KOPT-K1 (cell line): ENCODE measurements around the gene GNL3.
"Not testable (repeated sequence)": the region's sequence is repeated elsewhere in the genome, so short reads cannot be mapped to it uniquely, and the experiment has no call there.

Experiments
- H3K27ac ChIP-seq: fragments of 200-600 bp; sonication (generic); 2 replicates; pipeline ENCODE4 v1.5.1; 2016; ENCODE audit warnings: antibody characterized with exemption, mild to moderate bottlenecking, low read depth, low read length; ENCODE audit not compliant: poor library complexity, severe bottlenecking
- H3K36me3 ChIP-seq: fragments of 200-600 bp; sonication (generic); 2 replicates; pipeline ENCODE4 v1.5.1; 2017; ENCODE audit warnings: antibody characterized with exemption, mild to moderate bottlenecking, low read length, moderate library complexity; ENCODE audit not compliant: insufficient read depth
- H3K9me3 ChIP-seq: fragments of 200-600 bp; sonication (generic); 2 replicates; pipeline ENCODE4 v1.5.1; 2017; ENCODE audit warnings: antibody characterized with exemption, low read length, mild to moderate bottlenecking; ENCODE audit not compliant: insufficient read depth, poor library complexity, severe bottlenecking

GNL3 gene

GRCh38 chr3:52685709-52686691 lies at the start of gene GNL3, which contains the start of gene PBRM1:
GNL3 (plus strand) TSS chr3:52686032; CDS start chr3:52686093, 61 bp downstream.
PBRM1 (minus strand) TSS chr3:52685913.
- peaks cover 71% of the 10 kb centered on the region for H3K36me3 ChIP-seq
- no peaks in the 10 kb centered on the region for H3K9me3 ChIP-seq
- H3K27ac ChIP-seq: peak within 1 kb of the TSS; percentile 82

GRCh38 chr3:52636673-52637072 lies 49.2 kb upstream of the GNL3 start:
- Histone ChIP-seq H3K9me3 (no peaks in the 10 kb centered on the region), H3K27ac (no peak overlapping the region), H3K36me3 (peaks cover 94% of the 10 kb centered on the region)

GRCh38 chr3:52645549-52645948 lies 40.3 kb upstream of the GNL3 start:
- H3K27ac ChIP-seq: no peak overlapping the region
- peaks cover 99% of the 10 kb centered on the region for H3K36me3 ChIP-seq
- no peaks in the 10 kb centered on the region for H3K9me3 ChIP-seq

- H3K27ac ChIP-seq: no peak overlapping the region
- H3K36me3 ChIP-seq: peaks cover 98% of the 10 kb centered on the region
- H3K9me3 ChIP-seq: no peaks in the 10 kb centered on the region
These were observed 36.2 kb upstream of the GNL3 start for GRCh38 chr3:52649461-52650210.

DNA sequence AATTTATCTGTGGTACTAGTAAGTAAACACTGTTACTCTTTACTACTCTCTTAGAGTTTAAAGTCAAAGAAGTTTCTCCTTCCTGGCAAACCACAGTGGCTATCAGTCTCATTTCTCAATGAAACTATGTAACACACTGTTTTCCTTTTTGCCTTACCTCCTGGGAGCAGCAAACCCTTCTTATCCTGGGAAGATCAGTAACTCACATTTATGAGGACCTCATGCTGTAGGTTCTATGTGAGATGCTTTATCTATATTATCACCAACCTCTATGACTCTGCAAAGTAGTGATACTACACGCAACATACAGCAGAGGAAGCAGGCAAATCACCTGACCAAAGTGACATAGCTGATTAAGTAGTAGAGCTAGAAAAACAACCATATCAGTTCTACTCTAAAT lies 35.4 kb upstream of the GNL3 start:
- H3K9me3 ChIP-seq: no peaks in the 10 kb centered on the region
- no peak overlapping the region for H3K27ac ChIP-seq
- H3K36me3 ChIP-seq: peaks cover 98% of the 10 kb centered on the region

DNA sequence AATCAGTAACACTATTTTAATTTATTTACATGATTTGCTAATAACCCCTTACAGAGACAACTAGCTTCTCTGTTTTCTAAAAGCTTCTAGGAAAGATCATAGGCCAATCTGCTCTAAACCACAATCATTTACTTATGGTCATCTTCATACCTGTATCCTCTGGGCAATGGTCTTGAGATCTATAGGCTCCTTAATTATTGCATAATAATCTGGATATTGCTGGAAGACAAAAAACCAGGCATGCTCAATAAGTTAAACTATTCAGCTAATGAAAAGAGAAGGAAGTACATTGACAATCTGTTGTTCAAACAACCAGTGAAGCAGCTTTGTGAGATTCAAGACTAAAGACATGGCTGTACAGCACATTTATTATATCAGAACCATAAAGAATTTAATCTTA lies 34.2 kb upstream of the GNL3 start:
- Histone ChIP-seq H3K27ac (no peak overlapping the region), H3K36me3 (peaks cover 98% of the 10 kb centered on the region), H3K9me3 (no peaks in the 10 kb centered on the region)

DNA sequence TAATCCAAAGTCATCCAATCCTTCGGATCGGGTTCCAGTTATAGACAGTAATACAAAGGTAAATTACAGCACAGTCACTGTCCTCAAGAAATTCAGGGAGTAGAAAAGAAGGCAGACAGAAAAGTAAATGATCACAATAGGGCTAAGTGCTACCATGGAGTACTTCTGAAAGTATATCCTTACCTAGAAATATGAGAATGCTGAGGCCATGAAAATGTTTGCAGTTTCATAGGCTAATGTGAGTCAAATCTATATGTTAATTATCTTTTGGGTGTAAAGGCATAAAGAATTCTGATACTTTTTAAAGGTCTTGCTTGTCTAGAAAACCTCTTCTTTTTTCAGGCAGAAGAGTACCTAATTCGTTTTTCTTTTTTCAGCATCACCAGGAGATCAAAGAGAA lies 29.9 kb upstream of the GNL3 start:
- H3K27ac ChIP-seq: no peak overlapping the region
- H3K36me3 ChIP-seq: peaks cover 98% of the 10 kb centered on the region
- H3K9me3 ChIP-seq: no peaks in the 10 kb centered on the region

- Histone ChIP-seq H3K9me3 (no peaks in the 10 kb centered on the region), H3K36me3 (peaks cover 98% of the 10 kb centered on the region), H3K27ac (no peak overlapping the region)
These were observed 25.8 kb upstream of the GNL3 start for GRCh38 chr3:52660046-52660445.

DNA sequence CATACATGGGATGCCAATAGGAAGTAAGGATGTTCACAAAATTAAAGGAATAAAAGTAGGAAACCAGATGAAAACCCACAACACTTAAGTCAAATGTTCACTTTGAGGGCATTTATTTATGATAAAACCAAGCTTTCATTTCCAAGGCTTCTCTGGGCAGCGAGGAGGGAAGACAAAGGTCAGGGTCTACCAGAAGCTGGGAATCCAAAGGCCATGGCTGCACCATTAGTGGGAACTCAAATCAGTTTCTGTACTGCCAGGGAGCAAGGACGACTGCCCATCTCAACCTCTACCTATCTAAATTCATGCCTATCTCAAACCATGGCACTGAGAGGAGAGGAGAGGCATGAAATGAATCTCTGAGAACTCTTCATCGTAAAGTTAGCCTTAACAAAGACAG lies 22.7 kb upstream of the GNL3 start:
- no peak overlapping the region for H3K27ac ChIP-seq
- peaks cover 98% of the 10 kb centered on the region for H3K36me3 ChIP-seq
- H3K9me3 ChIP-seq: no peaks in the 10 kb centered on the region

DNA sequence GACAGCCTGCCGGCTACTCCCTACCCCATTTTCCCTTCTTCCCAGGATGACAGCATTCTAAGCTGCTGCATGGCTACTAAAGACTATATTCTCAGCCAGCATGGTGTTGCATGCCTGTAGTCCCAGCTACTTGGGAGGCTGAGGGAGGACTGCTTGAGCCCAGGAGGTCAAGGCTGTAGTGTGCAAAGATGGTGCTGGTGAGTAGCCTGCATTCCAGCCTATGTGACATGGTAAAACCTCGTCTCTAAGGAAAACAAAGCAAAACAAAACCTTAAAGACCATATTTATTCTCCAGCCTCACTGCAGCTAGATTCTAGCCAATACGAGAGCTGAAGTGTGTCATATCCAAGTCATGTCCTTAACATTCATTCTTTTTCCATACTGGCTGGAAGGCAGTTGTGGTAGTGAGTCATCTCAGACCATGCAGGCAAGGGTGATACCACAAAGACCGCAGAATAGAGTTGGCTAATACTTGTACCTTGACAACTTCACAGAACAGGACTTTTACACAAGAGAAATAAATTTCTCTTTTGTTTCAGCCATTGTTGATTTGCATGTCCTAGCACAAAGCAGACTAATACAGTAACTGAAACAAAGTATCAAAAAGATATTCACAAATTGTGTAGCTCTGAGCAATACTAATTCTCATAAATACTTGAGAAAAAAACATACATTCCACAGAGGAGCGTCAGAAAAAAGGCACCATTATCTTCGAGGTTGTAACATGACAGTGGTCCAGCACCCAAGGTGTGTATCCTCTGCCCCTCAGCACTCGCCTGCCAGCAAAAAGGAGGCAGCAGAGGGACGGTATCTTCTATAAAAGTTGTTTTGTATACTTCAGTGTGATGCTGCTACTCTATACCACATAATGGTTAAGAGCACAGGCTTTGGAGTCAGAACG lies 15.0 kb upstream of the GNL3 start:
- no peak overlapping the region for H3K27ac ChIP-seq
- H3K9me3 ChIP-seq: no peaks in the 10 kb centered on the region
- H3K36me3 ChIP-seq: peaks cover 95% of the 10 kb centered on the region

DNA sequence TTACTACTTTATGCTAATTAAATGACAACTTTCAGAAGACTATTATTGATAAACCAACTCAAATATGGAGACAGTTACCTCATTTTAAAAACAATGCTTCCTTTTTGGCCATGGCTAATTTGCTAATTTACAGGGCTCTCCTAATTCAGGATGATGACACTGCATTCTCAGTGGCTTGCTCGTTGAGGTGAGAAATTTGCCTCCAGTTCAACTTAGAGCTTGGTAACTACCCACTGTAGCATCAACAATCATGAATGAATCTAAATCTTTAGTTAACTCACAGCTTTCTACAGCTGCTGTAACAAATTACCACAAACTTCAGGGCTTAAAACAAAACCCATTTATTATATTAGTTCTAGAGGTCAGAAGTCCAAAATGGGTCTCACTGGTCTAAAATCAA lies 14.2 kb upstream of the GNL3 start:
- no peaks in the 10 kb centered on the region for H3K9me3 ChIP-seq
- H3K27ac ChIP-seq: no peak overlapping the region
- peaks cover 95% of the 10 kb centered on the region for H3K36me3 ChIP-seq

GRCh38 chr3:52676201-52676600 lies 9.6 kb upstream of the GNL3 start:
- peaks cover 97% of the 10 kb centered on the region for H3K36me3 ChIP-seq
- not testable (repeated sequence) for H3K27ac ChIP-seq, H3K9me3 ChIP-seq

GRCh38 chr3:52678265-52679198 lies 7.3 kb upstream of the GNL3 start:
- H3K9me3 ChIP-seq: no peaks in the 10 kb centered on the region
- H3K36me3 ChIP-seq: peaks cover 94% of the 10 kb centered on the region
- no peak overlapping the region for H3K27ac ChIP-seq

- Histone ChIP-seq H3K9me3 (no peaks in the 10 kb centered on the region), H3K27ac (no peak overlapping the region), H3K36me3 (peaks cover 92% of the 10 kb centered on the region)
These were observed 6.7 kb upstream of the GNL3 start for GRCh38 chr3:52679199-52679538.
